ENCODE data around the gene PDE8A. TPM values are rescaled to one million over a fixed set of nuclear protein-coding genes. Genes with fewer than 3 reads are reported as not detected.

Gene PDE8A
- total RNA-seq, 2 experiments from 2014 or later: 17.3 to 18.7 TPM

DNA sequence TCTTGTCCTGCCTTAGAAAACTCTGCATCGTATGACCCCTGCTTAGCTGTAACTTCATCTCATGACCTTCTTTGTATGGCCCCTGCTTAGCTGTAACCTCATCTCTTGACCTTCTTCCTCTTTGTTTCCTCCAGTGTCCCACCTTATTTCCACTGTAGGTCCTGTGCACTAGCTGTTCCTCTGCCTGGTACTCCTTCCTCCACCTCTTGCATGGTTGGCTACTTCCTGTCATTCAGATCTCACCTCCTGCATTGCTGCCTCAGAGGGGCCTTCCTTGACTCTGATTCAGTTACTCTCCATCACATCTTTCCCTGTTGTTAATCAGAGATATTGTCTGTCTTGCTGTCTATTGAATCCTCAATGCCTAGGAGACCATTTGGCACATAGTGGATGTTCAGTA lies 63.2 kb downstream of the PDE8A start:
- Mint-ChIP-seq H3K4me3 (no peak overlapping the region), H3K4me1 (peaks cover 31% of the 10 kb centered on the region), H3K9me3 (peaks cover 1% of the 10 kb centered on the region), H3K27me3 (no peaks in the 10 kb centered on the region), H3K36me3 (peaks cover 2% of the 10 kb centered on the region), H3K27ac (no peak overlapping the region)
- DNase-seq: no peak

DNA sequence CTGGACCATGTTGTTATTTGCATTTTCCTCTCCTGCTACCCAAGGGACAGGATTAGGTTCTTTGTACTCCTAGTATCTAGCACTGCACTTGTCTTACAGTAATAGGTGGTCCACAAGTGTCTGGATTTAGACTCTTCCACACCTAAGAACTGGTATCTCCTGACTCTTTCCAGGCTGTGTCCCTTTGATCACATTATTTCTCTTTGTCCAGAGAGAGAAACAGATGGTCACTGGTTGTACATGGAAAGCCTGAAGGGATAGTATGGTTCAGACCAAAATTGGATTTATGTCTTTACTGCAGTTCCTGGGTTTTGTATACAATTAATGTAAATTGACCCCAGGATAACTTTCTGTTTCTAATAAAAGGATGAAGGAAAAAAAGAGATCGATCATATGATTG lies 64.0 kb downstream of the PDE8A start:
- H3K4me3 Mint-ChIP-seq: no peak overlapping the region
- DNase-seq: no peak
- peaks cover 4% of the 10 kb centered on the region for H3K36me3 Mint-ChIP-seq
- peaks cover 38% of the 10 kb centered on the region for H3K4me1 Mint-ChIP-seq
- peaks cover 1% of the 10 kb centered on the region for H3K9me3 Mint-ChIP-seq
- H3K27ac Mint-ChIP-seq: no peak overlapping the region
- H3K27me3 Mint-ChIP-seq: no peaks in the 10 kb centered on the region

DNA sequence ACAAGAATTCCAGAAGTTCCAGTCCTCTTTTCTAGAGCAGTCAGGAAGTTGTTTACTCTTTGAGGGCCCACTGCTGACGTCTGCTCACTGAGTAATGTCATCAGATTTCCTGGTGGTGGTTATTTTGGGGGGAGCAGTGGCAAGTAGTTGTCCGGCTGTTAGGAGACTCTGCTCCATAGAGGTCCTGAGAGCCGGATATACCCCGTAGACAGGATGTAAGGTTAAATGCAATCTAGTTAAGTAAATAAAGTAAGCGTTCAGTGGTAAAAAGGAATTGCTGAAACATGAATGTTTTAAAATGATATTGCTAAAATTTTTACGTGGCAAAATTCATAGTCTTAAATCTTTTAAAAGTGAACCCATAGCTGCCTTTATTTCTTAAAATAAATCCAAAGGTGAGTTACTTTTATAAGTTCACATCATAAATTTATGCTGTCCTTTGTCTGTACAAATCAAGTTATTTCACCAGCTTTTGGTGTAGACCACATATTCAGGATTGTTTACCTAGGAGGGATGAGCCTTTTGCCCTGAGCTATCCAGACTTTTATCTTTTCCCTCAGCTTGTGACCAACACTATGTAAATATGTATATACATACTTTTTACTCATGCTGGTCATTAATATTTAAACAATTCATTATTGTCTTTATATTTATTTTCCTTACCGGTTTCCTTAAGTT lies 65.8 kb downstream of the PDE8A start:
- peaks cover 4% of the 10 kb centered on the region for H3K36me3 Mint-ChIP-seq
- H3K27me3 Mint-ChIP-seq: no peaks in the 10 kb centered on the region
- DNase-seq: no peak
- peak overlapping the region; percentile 77 for H3K27ac Mint-ChIP-seq
- H3K9me3 Mint-ChIP-seq: peaks cover 1% of the 10 kb centered on the region
- no peak overlapping the region for H3K4me3 Mint-ChIP-seq
- peaks cover 40% of the 10 kb centered on the region for H3K4me1 Mint-ChIP-seq

DNA sequence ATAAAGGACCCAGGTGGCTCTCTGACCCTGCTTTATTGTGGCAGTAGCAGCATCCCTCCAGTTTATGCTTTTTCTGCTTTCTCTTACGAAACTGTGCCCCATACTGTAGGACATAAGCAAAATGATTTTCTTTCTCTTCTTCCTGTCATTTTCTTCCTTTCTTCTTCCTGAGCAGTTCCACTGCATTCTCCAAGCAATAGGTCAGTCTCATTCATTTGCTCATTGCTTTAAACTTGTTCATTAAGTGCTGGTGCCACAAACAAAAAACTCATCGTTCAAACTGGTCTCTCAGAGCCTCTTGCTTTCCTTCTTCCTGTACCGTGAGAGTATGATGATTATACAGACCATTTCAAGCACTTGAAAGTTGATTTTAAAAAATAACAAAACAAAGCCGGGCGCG lies 66.8 kb downstream of the PDE8A start:
- H3K4me3 Mint-ChIP-seq: no peak overlapping the region
- H3K4me1 Mint-ChIP-seq: peaks cover 41% of the 10 kb centered on the region
- H3K9me3 Mint-ChIP-seq: peaks cover 3% of the 10 kb centered on the region
- no peaks in the 10 kb centered on the region for H3K27me3 Mint-ChIP-seq
- DNase-seq: no peak
- peaks cover 9% of the 10 kb centered on the region for H3K36me3 Mint-ChIP-seq
- H3K27ac Mint-ChIP-seq: no peak overlapping the region

DNA sequence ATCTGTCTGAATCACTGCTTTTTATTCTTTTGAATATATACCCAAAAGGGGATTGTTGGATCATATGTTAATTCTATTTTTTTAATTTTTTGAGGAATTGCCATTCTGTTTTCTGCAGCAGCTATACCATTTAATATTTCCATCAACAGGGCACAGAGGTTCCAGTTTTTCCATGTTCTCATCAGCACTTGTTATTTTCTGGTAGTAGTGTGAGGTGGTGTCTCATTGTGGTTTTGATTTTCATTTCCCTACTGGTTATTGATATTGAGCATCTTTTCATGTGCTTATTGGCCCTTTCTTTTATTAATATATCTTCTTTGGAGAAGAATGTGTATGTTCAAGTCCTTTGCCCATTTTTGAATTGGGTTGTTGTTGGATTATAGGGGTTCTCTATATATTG lies 68.1 kb downstream of the PDE8A start:
- Mint-ChIP-seq H3K36me3 (peaks cover 16% of the 10 kb centered on the region), H3K27me3 (no peaks in the 10 kb centered on the region), H3K4me1 (peaks cover 32% of the 10 kb centered on the region), H3K9me3 (peaks cover 5% of the 10 kb centered on the region), H3K4me3 (no peak overlapping the region), H3K27ac (no peak overlapping the region)
- no peak for DNase-seq

DNA sequence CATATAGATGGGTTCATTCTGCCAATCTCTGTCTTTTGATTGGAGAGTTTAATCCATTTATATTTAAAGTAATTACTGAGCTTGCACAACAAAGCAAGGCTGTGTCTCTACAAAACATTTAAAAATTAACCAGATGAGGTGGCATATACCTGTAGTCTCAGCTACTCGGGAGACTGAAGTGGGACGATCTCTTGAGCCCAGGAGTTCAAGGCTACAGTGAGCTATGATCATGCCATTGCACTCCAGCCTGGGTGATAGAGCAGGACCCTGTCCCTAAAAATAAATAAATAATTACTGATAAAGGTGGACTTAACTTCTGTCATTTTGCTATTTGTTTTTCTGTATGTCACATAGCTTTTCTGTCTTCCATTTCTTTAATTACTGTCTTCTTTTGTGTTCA lies 78.1 kb downstream of the PDE8A start:
- Mint-ChIP-seq H3K27me3 (no peaks in the 10 kb centered on the region), H3K4me1 (peaks cover 18% of the 10 kb centered on the region), H3K27ac (no peak overlapping the region), H3K36me3 (peaks cover 56% of the 10 kb centered on the region), H3K9me3 (peaks cover 35% of the 10 kb centered on the region), H3K4me3 (no peak overlapping the region)
- no peak for DNase-seq

DNA sequence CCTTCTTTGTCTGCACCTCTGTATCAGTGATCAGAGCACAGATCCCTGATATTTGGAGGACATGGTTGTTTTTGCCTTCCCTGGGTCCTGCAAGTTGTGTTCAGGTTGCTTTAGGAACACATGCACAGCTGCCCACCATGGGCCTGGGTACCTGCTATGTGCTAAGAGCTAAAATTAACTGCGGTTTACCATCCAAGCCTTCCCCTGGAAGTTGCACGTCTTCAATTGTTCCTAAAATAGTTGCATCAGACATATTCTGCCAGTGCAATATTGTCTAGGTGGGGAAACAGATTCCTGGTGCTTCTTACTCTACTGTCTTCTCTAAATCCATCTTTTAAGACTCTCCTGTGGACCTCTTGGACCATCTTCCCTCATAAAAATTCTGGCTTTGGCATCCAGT lies 80.9 kb downstream of the PDE8A start:
- no peak for DNase-seq
- Mint-ChIP-seq H3K4me3 (no peak overlapping the region), H3K27ac (no peak overlapping the region)

DNA sequence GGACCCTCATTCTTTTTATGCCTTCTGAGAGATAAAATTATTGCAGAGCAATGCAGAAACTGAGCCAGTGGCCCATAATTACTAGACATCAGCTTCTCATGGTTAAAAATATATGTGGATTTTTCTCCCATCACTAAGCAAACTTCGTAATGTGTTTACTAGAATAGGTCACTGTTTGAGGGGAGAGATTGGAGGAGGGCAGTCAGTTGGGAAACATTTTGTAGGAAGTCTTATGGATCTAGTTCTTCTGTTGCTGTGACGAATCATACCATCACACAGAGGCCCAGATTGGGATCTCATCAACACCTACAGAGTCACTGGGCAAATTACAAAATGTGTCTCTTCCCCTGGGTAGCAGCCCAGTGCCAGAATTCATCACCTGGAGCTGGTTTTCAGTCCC lies 81.4 kb downstream of the PDE8A start:
- Mint-ChIP-seq H3K9me3 (peaks cover 22% of the 10 kb centered on the region), H3K27me3 (no peaks in the 10 kb centered on the region), H3K27ac (no peak overlapping the region), H3K36me3 (peaks cover 33% of the 10 kb centered on the region), H3K4me3 (no peak overlapping the region), H3K4me1 (peaks cover 20% of the 10 kb centered on the region)
- no peak for DNase-seq

More for the DNA sequence above, 80.9 kb downstream of the PDE8A start:
- peaks cover 22% of the 10 kb centered on the region for H3K9me3 Mint-ChIP-seq
- H3K4me1 Mint-ChIP-seq: peaks cover 20% of the 10 kb centered on the region
- peaks cover 37% of the 10 kb centered on the region for H3K36me3 Mint-ChIP-seq
- no peaks in the 10 kb centered on the region for H3K27me3 Mint-ChIP-seq

DNA sequence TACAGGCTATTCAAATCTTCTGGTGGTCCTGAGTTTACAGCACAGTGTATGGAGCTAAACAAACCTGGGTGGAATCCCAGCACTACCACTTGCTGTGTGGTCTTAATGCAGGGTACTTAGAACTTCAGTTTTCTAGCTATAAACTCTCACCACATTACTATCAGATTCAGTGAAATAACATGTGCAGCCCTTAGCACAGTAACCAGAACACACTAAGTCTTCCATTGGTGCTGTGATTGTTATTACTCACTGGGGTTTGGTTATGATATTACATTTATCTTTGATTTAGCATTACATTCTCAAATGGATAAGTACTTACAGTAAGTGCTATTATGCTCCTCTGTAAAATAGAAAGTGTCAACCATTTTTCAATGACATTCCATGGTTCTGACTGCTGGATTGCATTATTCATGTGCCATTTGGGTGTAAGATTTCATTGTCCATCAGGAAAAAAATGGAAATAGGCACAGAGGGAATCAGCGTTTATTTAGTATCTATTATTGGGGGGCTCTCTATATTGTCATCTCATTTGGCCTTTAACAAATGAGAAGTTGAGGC lies 81.9 kb downstream of the PDE8A start:
- H3K4me1 Mint-ChIP-seq: peaks cover 16% of the 10 kb centered on the region
- DNase-seq: no peak
- H3K4me3 Mint-ChIP-seq: no peak overlapping the region

DNA sequence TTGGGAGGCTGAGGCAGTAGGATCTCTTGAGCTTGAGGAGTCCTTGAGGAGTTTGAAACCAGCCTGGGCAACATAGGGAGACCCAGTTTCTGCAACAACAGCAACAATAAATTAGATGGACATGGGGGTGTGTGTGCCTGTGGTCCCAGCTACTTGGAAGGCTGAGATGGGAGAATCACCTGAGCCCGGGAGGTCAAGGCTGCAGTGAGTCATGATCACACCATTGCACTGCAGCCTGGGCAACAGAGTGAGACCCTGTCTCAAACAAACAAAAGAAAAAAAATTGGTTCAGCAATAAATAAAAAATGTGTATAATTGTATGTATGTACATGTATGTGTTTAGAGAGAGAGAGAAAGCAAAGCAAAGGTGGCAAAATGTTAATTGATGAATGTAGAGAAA lies 83.1 kb downstream of the PDE8A start:
- no peak overlapping the region for H3K27ac Mint-ChIP-seq
- H3K4me3 Mint-ChIP-seq: no peak overlapping the region
- H3K36me3 Mint-ChIP-seq: peaks cover 26% of the 10 kb centered on the region
- H3K9me3 Mint-ChIP-seq: peaks cover 13% of the 10 kb centered on the region
- no peaks in the 10 kb centered on the region for H3K27me3 Mint-ChIP-seq
- peaks cover 12% of the 10 kb centered on the region for H3K4me1 Mint-ChIP-seq
- DNase-seq: no peak

More for the DNA sequence above, 81.9 kb downstream of the PDE8A start:
- H3K9me3 Mint-ChIP-seq: peaks cover 22% of the 10 kb centered on the region
- H3K27ac Mint-ChIP-seq: no peak overlapping the region
- H3K36me3 Mint-ChIP-seq: peaks cover 35% of the 10 kb centered on the region
- no peaks in the 10 kb centered on the region for H3K27me3 Mint-ChIP-seq

DNA sequence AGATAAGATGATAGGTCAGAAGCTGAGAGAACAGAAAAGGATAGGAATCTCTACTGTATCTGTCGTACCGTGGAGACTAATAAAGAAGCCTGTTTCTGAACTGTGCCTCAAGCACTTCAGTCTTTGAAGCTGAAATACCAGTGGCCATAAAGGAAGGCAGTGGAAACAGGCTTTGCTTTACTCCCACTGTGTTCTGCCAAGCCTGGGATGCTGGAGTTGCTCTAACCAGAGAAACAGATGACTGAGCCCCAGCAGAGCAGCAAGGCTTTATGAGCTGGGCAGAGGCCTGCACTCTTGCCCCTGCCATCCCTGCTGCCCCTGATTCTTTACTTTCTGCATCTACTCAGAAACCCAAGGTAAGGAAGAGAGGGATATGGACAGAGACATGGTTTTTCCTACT lies 89.4 kb downstream of the PDE8A start:
- Mint-ChIP-seq H3K27me3 (no peaks in the 10 kb centered on the region), H3K9me3 (no peaks in the 10 kb centered on the region), H3K4me1 (peaks cover 20% of the 10 kb centered on the region), H3K36me3 (peaks cover 27% of the 10 kb centered on the region), H3K27ac (no peak overlapping the region), H3K4me3 (no peak overlapping the region)
- DNase-seq: no peak

DNA sequence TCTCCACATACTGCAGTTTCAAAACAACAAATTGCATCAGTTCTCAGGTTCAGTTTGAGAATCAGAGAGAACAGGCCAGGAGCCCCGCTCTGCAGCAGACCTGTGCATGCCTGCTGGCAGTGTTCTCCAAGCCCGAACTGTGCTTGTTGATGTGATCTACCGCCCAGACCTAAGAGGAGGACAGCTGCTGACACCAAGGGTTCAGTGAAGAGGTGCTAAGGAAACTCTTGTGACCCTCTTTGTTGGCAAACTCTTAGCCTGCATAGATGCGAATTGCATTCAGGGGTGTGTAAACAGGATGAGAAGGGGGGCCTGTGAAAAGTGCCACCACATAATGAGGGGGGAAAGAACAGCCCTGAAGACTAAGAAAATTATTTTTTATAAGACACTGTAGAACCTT lies 89.8 kb downstream of the PDE8A start:
- Mint-ChIP-seq H3K27me3 (no peaks in the 10 kb centered on the region), H3K36me3 (peaks cover 28% of the 10 kb centered on the region), H3K27ac (no peak overlapping the region), H3K4me1 (peaks cover 20% of the 10 kb centered on the region), H3K4me3 (no peak overlapping the region), H3K9me3 (no peaks in the 10 kb centered on the region)
- no peak for DNase-seq

DNA sequence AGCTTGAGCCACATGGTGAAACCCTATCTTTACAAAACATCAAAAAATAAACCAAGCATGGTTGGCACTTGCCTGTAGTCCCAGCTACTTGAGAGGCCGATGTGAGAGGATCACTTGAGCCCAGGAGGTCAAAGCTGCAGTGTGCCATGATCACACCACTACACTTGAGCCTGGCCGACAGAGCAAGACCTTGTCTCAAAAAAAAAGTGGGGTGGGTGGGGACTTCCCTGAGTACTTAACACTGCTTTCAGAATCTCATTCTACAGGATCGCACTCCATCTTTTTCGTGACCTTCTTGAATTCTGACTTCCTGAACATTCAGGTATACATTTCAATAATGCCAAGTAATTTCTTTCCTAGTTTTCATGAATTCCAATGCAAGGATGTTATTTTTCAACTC lies 91.3 kb downstream of the PDE8A start:
- no peak for DNase-seq
- no peaks in the 10 kb centered on the region for H3K9me3 Mint-ChIP-seq
- peak overlapping the region; percentile 81 for H3K27ac Mint-ChIP-seq
- peaks cover 18% of the 10 kb centered on the region for H3K4me1 Mint-ChIP-seq
- H3K4me3 Mint-ChIP-seq: no peak overlapping the region
- no peaks in the 10 kb centered on the region for H3K27me3 Mint-ChIP-seq
- peaks cover 34% of the 10 kb centered on the region for H3K36me3 Mint-ChIP-seq

DNA sequence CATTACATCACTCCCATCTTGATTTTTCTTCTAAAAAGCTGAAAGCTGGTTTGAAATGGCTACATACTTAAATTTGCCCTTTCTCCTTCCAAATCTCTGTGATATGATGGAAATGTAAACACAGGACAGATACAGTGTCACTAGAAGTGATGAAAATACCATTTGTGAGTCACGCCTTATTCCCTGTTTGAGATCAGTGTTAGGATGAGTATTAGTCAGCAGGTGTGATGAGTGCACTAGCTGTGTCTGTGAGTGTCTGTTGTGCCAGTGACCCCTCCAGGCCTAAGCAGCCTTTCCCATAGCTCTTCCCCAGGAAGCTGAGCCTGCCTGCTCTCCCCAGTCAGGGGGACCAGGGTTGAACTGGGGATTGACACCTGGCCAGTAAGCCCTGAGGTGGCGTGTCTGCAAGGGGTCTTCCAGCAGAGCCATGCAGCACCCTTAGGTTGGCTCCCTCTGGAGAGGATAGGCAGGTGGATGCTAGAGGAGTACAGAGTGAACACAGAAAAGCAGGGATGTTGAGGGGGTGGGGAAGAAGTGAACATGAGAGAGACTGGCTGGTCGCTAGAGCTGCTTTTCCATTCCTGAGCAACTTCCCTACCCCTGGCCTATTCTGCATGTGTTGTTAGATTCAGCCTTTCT lies 92.0 kb downstream of the PDE8A start:
- Mint-ChIP-seq H3K4me1 (peaks cover 18% of the 10 kb centered on the region), H3K4me3 (no peak overlapping the region), H3K27ac (peak overlapping the region; percentile 81), H3K36me3 (peaks cover 32% of the 10 kb centered on the region), H3K27me3 (no peaks in the 10 kb centered on the region), H3K9me3 (no peaks in the 10 kb centered on the region)
- peak; percentile 22 for DNase-seq

DNA sequence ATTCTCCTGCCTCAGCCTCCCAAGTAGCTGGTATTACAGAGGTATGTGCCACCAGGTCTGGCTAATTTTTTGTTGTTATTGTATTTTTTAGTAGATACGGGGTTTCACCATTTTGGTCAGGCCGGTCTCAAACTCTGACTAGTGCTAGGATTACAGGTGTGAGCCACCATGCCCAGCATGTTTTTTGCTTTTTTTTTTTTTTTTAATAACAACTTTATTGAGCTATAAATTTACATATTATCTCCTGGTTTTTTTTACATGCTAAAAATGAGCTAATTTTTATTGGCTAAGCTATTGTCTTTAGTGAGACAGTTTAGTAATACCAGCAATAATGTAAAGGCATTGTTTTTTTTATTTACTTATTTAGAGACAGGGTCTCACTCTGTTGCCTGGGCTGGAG lies 105.2 kb downstream of the PDE8A start:
- DNase-seq: no peak
- no peaks in the 10 kb centered on the region for H3K4me1 Mint-ChIP-seq
- no peak overlapping the region for H3K27ac Mint-ChIP-seq
- no peaks in the 10 kb centered on the region for H3K9me3 Mint-ChIP-seq
- no peaks in the 10 kb centered on the region for H3K27me3 Mint-ChIP-seq
- no peak overlapping the region for H3K4me3 Mint-ChIP-seq
- peaks cover 12% of the 10 kb centered on the region for H3K36me3 Mint-ChIP-seq

DNA sequence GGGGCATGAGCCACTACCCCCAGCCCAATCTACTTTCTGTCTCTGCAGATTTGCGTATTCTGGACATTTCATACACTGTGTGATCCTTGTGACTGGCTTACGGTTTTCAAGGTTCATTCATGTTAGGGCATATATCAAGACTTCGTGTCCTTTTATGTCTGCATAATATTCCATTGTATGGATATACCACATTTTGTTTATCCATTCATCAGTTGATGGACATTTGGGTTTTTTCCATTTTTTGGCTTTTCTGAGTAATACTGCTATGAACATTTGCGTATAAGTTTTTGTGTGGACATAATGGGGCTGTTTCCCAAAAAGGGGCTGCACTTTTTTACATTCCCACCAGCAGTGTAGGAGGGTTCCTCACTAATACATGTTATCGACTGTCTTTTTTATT lies 106.6 kb downstream of the PDE8A start:
- peaks cover 18% of the 10 kb centered on the region for H3K36me3 Mint-ChIP-seq
- no peaks in the 10 kb centered on the region for H3K4me1 Mint-ChIP-seq
- H3K27ac Mint-ChIP-seq: no peak overlapping the region
- H3K4me3 Mint-ChIP-seq: no peak overlapping the region
- H3K27me3 Mint-ChIP-seq: no peaks in the 10 kb centered on the region
- H3K9me3 Mint-ChIP-seq: no peaks in the 10 kb centered on the region
- DNase-seq: no peak
